ENCODE measurements around the gene SDK1.

The SDK1 gene
- 0.48 to 0.66 reads per million in 2 experiments for total RNA-seq

GRCh38 chr7:3300651-3301448 lies at the start of gene SDK1:
SDK1 (plus strand) TSS chr7:3301252; CDS start chr7:3301587, 335 bp downstream.
- peak; percentile 82 for DNase-seq (ENCODE audit: low read depth)

GRCh38 chr7:3254718-3255117 lies 46.3 kb upstream of the SDK1 start:
- no peak for DNase-seq (ENCODE audit: low read depth)

GRCh38 chr7:3259711-3260400 lies 41.2 kb upstream of the SDK1 start:
- no peak for DNase-seq (ENCODE audit: low read depth)

GRCh38 chr7:3260401-3260715 lies 40.7 kb upstream of the SDK1 start:
- DNase-seq (ENCODE audit: low read depth): no peak

- no peak for DNase-seq (ENCODE audit: low read depth)
Observed at GRCh38 chr7:3264693-3265339, 36.2 kb upstream of the SDK1 start.

- DNase-seq (ENCODE audit: low read depth): no peak
Observed at GRCh38 chr7:3265388-3265787, 35.7 kb upstream of the SDK1 start.

GRCh38 chr7:3266240-3266639 lies 34.8 kb upstream of the SDK1 start:
- DNase-seq (ENCODE audit: low read depth): no peak

GRCh38 chr7:3267966-3268690 lies 32.9 kb upstream of the SDK1 start:
- no peak for DNase-seq (ENCODE audit: low read depth)

- DNase-seq (ENCODE audit: low read depth): no peak
Observed at GRCh38 chr7:3270362-3270761, 30.7 kb upstream of the SDK1 start.

GRCh38 chr7:3271298-3271697 lies 29.8 kb upstream of the SDK1 start:
- DNase-seq (ENCODE audit: low read depth): no peak

- no peak for DNase-seq (ENCODE audit: low read depth)
Observed at GRCh38 chr7:3272691-3273141, 28.3 kb upstream of the SDK1 start.

- no peak for DNase-seq (ENCODE audit: low read depth)
Observed at GRCh38 chr7:3274131-3274530, 26.9 kb upstream of the SDK1 start.

- DNase-seq (ENCODE audit: low read depth): no peak
Observed at GRCh38 chr7:3277604-3278572, 23.2 kb upstream of the SDK1 start.

- no peak for DNase-seq (ENCODE audit: low read depth)
Observed at GRCh38 chr7:3279147-3279818, 21.8 kb upstream of the SDK1 start.

- no peak for DNase-seq (ENCODE audit: low read depth)
Observed at GRCh38 chr7:3280445-3280844, 20.6 kb upstream of the SDK1 start.

- no peak for DNase-seq (ENCODE audit: low read depth)
Observed at GRCh38 chr7:3280946-3281656, 20.0 kb upstream of the SDK1 start.

- DNase-seq (ENCODE audit: low read depth): no peak
Observed at GRCh38 chr7:3282457-3282856, 18.6 kb upstream of the SDK1 start.

- DNase-seq (ENCODE audit: low read depth): no peak
Observed at GRCh38 chr7:3283130-3283704, 17.8 kb upstream of the SDK1 start.

GRCh38 chr7:3285652-3286051 lies 15.4 kb upstream of the SDK1 start:
- DNase-seq (ENCODE audit: low read depth): no peak
